Activated CD4-positive, alpha-beta T cell treated with anti-CD3 and anti-CD28 coated beads, Interleukin-2, amount 50 U/mL, for 48 hours (primary cell): ENCODE results near the gene TRMT44.

Experiments used
- DNase-seq, 2 experiments: peaks; one replicate each; pipeline ENCODE4 v3.0.0-alpha.2; 2020

TRMT44 gene, protein sequence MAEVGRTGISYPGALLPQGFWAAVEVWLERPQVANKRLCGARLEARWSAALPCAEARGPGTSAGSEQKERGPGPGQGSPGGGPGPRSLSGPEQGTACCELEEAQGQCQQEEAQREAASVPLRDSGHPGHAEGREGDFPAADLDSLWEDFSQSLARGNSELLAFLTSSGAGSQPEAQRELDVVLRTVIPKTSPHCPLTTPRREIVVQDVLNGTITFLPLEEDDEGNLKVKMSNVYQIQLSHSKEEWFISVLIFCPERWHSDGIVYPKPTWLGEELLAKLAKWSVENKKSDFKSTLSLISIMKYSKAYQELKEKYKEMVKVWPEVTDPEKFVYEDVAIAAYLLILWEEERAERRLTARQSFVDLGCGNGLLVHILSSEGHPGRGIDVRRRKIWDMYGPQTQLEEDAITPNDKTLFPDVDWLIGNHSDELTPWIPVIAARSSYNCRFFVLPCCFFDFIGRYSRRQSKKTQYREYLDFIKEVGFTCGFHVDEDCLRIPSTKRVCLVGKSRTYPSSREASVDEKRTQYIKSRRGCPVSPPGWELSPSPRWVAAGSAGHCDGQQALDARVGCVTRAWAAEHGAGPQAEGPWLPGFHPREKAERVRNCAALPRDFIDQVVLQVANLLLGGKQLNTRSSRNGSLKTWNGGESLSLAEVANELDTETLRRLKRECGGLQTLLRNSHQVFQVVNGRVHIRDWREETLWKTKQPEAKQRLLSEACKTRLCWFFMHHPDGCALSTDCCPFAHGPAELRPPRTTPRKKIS

DNA sequence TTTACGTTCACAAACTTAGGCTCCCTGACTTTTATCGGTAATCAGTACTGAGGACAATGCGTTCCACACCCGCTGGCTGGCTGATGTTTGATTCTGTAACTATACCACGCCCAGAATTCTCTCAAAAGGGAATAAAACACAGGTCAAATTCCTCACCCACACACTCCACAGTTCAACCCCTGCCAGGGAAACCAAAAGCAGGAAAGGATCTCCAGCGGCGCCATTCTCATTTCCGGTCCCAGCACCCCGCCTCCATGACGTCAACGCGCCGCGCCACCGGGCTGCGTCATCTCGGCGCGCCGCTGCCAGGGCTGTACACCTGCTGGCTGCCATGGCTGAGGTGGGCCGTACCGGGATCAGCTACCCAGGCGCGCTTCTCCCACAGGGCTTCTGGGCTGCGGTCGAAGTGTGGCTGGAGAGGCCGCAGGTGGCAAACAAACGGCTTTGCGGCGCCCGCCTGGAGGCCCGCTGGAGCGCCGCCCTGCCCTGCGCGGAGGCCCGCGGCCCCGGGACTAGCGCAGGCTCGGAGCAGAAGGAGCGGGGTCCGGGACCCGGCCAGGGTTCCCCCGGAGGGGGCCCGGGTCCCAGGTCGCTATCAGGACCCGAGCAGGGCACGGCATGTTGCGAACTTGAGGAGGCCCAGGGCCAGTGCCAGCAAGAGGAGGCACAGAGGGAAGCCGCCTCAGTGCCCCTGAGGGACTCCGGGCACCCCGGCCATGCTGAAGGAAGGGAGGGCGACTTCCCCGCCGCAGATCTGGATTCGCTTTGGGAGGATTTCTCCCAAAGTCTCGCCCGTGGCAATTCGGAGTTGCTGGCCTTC, at the start of gene TRMT44, which contains the start of gene ACOX3:
TRMT44 (plus strand) TSS at position 286 of the 820 bp plus-strand sequence; CDS start at position 332, 46 bp downstream.
ACOX3 (minus strand) TSS at position 232 of the 820 bp plus-strand sequence. CDS start 24,202 bp downstream, outside the sequence.
- peak; percentile 93 to 95 for DNase-seq

DNA sequence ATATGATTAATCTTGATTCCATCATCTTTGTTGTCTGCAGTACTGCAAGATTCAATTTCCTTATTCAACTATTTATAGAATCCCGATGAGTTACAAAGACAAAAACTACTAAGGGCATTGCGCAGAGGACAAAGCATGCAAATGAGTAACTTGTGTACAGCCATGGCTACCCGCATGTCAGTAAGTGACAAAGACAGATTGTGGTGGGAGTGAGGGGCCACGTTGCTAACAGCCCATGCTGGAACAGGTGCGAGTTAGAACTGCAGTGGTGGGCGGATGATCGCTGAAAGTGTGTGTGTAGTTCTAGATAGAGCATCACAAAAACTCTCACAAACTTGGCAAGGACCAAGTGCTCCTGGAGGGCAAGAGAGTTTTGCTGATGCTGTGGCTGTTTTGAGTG, 49.5 kb upstream of the TRMT44 start:
- no peak for DNase-seq

DNA sequence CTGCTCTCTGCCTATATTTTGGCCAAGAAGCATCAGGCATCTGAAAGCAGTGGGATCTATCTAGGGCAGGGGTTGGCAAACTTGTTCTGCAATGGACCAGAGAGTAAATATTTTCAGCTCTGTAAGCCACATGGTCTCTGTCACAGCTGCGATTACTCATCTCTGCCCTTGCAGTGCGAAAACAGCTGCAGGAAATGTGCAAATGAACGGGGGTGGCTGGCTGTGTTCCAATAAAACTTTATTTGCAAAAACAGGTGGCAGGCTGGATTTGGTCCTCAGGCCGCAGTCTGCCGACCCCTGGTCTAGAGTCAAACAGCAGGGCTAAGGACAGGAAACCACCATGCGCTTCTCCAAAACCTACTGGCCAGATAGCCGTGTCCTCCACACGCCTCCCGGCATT, 48.6 kb upstream of the TRMT44 start:
- peak in 1 of 2 experiments; percentile 14 for DNase-seq

DNA sequence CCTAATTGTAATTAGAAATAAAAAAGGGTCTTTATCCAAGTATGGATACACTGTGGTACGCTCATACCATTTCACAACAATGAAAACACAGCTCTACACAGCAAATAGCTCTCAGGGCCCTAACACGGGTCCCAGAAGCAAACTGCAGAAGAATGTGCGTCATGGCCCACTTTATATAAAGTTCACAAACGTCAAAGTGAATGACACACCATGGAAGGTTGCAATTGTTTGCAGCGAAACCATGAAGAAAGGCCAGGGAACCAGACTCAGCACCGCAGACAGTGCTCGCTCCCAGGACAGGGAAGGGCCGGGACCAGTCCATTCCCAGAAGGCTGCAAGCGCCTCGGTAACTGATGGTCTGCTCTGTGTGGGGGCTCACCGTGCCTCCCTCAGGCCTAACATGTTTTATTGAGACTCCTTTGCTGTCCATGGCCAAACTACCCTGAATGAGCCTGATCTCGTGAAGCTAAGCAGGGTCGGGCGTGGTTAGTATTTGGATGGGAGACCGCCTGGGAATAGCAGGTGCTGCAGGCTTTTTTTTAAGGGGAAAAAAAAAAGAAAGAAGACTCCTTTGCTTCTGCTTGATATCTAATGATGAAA, 47.9 kb upstream of the TRMT44 start:
- DNase-seq, result no peak

DNA sequence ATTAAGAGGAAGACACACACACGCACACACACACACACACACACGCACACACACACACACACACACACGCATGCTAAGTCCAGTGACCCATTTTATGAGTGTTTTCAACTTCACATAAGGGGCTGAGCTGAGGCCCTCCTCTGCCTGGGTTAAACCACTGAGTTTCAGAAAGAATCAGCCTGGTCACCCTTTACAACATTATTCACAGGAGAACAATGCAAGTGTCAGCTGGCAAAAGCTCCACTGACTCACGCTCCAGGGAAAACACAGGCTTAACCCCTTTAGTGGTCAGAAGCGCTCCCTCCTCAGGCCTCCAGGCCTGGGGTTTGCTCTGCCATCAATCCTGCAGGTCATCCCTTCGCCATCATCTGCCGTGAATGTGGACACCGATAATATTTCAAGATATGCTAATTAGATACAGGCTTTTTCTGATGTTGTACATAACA, 47.0 kb upstream of the TRMT44 start:
- DNase-seq, result no peak

DNA sequence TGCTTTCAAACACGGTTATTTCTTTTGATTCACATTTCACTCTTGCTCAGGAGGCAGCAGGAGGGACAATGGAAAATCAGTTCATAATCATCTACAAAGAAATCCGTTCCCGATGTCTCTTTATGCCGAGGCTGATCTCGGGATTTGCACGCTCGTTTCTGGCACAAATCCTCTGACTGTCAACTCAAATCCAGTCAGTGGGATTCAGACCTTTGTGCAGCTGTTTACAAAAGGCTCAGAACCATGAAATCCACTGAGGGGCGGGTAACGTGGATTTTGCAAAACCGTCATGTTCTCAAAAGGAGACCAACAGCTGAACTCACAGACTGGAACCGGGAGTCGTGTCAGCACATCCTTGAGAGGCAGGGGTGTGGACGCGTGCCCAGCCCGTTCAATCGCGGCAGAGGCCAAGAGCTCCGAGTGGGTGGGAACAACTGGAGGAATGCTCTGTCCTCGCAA, 46.5 kb upstream of the TRMT44 start:
- no peak for DNase-seq

DNA sequence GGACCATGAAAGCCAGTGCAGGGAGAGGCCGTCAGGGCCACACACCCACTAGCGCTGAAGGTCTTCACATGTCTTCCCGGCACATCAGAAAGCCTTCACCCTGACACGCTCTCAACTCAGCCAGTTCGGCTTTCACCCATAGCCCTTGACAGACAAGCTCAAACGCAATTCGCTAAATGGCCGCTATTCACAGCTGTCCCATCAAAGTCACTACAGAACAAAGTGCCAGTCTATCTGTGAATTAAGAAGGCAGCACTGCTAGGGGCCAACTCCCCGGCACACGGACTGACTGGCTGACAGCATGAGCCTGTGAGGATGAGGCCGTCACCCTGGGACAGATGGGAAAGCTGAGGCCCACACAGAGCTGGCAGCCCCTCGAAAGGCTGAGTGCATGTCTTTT, 45.8 kb upstream of the TRMT44 start:
- DNase-seq, result no peak

DNA sequence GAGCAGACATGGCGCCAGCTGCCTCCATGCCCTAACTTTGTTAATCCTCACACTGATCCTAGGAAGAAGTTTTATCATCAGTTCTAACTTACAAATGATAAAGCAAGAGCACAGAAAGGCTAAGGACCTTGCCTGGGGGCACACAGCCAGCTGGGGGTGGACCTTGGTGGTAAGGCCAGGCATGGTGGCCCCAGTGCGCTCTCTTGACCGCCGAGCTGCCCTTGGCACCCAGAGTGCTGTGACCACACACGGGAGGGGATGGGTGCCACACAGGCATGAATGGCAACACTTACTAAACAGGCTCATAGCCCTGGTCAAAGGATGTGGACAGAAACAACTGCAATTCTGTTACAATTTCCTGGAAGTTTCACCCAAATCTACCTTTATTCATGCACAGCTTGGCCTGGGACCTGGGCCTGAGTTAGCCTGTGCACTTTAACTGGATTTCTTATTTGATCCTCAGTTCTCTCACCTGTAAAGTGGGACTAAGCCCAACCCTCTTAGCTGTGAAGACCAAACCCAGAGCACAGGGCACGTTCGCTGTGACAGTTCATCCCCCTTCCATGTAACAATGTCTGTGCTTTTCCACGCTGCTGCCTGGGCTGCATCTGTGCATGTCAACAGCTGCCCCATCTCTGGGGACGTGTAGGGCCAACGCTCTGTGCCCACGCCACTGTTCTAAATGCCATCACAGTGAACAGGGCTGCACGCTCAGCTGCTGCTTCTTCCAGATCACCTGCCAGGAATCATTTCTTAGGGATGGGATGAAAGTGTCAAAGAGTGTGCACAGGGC, 44.9 kb upstream of the TRMT44 start:
- no peak for DNase-seq

DNA sequence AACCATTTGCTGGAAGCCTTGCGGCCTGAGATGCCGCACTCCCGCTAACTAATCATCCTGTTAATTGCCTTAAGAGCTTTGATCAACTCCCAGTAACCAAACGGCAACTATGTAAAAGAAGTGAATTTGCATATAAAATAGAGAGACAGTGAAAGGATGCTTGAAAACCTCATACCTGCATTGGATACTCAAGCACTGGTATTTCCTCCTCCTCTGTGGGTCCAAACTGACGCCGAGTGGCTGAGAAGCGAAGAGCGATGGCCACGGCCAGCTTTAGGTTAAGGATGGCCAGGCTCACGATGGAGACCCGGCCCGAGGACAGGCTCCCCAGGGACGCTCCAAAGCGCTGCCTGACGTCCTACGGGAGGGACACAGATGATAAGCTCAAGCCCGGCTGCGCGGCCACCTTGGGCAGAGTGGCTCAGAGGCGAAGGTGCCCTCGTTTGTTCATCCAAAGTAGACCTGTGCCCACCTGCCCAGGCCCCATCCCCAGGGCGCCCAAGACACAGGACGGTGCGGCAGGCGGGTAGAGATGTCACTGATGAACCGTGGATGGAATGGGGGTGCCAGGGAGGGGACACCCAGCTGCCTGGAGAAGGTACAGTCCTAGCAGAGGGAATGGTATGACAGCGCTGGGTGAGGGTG, 43.7 kb upstream of the TRMT44 start:
- no peak for DNase-seq

DNA sequence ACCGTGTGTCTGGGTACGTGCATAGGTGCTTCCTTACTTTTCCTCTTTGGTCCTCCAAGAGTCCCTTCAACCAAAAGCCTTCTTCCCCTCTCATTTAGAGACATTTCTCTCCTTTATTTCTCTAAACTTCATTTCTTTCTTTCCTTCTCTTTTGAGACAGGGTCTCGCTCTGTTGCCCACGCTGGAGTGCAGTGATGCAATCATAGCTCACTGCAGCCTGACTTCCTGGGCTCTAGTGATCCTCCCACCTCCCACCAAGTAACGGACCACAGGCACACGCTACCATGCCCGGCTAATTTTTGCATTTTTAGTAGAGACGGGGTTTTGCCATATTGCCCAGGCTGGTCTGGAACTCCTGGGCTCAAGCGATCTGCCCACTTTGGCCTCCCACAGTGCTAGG, 42.2 kb upstream of the TRMT44 start:
- no peak for DNase-seq

DNA sequence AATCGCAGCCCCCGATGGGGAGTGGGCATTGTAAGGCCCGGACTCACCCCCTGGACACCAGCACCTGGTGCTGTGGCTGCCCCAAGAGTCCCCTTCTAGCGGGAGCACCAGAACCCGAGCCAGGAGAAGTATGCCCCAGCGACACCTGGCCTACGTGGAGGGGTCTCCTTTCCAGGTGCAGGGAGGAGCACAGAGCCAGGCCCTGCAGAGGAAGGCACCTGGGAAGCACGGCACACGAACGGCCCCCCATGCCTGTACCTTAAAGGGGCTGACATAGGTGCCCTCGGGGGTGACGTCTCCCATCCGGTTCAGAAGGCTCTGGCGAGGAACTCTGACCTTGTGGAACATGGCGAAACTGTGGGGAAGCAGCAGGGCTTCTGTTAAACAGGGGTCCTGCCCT, 41.3 kb upstream of the TRMT44 start:
- DNase-seq, result no peak

DNA sequence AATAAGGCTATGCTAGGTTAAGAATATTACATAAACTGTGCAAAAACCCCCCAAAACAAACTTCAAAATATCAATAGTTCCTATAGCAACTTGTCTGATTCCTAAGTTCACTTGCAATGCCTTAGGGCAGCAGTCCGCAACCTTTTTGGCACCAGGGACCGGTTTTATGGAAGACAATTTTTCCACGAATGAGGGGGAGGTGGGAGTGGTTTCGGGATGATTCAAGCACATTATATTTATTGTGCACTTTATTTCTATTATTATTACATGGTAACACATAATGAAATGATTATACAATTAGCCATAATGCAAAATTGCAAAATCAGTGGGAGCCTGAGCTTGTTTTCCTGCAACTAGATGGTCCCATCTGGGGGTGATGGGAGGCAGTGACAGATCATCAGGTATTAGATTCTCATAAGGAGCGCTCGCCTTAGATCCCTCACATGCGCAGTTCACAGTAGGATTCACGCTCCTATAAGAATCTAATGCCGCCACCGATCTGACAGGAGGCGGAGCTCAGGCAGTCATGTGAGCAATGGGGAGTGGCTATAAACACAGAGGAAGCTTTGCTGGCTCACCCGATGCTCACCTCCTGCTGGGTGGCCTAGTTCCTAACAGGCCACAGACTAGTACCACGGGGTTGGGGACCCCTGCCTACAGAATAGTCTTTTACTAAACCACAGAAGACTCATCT, 39.8 kb upstream of the TRMT44 start:
- DNase-seq, result no peak

DNA sequence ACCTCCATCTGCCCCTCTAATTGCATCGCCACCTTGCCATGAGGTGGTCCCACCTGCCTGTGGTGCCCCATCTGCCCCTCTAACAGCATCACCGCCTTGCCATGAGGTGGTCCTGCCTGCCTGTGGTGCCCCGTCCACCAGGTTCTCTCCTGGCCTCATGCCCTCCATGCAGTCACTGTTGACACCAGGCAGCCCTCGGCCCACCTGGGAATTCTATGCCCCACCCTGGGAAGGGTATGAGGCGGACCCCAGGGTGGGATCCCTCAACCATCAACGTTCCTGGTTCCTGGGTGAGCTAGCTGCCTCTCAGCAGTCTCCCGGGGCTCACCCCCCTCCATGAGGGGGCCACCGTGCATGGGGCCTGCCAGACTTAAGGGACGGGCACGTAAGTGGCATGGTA, 38.9 kb upstream of the TRMT44 start:
- DNase-seq, result no peak

DNA sequence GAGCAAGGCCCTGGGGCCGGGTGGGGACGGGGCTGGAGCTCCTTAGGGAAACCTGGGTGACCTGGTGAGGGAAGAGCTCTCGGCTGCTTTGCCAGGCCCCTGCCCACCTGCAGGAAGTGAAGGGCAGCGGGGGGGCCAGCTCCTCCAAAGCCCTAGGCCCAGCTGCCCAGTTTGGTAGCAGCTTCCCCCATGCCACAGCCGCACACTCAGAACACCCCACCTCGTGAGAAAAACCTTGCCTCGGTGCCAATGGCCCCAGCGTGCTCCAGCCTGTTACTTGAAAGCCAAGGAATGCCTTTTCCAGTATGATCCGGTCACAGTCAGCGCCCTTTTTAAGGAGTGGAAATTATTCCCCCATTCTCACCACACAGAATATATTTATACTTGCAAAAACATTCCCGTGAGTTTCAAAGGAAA, 38.4 kb upstream of the TRMT44 start:
- no peak for DNase-seq

DNA sequence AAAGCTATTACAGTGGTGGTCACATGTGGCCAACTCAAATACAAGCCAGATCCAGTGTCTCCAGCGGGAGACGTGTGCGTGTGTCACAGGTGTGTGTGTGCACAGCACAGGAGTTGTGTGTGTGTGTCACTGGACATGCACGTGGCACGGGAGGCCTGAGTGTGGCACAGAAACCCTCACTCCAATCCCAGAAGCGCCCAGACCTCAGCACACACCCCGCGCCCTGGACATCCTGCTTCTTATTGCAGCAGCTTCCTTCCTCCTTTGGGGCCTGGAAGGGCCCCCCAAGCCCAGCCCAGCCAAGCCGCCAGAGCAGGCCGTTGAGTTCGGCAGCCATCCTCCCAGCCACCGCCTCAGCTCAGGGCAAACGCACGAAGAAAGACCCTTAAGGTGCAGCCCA, 37.9 kb upstream of the TRMT44 start:
- DNase-seq, result no peak

DNA sequence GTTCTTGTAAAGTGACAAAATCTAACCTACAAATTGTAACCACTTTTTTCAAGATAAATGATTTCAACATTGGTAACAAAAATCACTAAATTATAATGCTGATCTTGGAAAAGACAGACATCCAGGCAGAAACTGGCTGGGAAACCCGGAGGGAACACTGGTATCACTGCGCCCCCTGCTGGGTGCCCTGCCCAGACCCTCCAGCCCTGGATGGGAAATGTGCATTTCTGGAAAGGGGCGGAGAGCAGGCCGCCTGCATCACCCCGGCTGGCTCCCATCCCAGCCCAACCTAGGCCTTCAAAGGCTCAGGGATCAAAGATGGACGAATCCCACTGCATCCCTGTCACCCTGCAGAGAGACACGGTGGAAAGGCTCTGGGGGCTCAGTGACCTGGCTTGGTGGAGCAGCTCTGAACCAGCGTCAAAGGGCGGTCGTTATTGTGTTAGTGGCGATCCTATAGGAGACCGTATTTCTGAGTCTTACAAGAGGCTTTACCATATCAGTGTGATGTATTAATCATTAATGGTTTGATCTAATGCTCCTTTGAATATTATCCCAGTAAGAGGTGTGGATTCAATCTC, 37.3 kb upstream of the TRMT44 start:
- DNase-seq, result peak; percentile 64 to 67

DNA sequence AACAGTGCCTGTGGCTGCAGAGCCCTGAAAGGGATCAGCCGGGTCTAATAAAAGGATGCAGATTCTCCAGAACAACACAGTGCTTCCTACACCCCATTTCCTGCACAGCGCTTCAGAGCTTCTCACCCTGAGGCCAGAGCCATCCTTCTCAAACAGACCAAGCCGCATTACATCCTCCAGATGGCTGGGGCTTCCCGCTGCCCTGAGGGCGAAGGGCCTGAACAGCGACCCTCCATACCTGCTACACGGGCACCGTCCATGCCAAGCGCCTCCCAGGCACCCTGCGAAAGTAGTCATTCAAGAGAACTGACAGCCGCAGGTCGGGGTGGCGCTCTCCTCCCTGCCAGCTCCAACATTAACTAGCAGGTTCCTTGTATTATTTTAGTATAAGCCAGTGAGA, 36.6 kb upstream of the TRMT44 start:
- DNase-seq, result no peak

DNA sequence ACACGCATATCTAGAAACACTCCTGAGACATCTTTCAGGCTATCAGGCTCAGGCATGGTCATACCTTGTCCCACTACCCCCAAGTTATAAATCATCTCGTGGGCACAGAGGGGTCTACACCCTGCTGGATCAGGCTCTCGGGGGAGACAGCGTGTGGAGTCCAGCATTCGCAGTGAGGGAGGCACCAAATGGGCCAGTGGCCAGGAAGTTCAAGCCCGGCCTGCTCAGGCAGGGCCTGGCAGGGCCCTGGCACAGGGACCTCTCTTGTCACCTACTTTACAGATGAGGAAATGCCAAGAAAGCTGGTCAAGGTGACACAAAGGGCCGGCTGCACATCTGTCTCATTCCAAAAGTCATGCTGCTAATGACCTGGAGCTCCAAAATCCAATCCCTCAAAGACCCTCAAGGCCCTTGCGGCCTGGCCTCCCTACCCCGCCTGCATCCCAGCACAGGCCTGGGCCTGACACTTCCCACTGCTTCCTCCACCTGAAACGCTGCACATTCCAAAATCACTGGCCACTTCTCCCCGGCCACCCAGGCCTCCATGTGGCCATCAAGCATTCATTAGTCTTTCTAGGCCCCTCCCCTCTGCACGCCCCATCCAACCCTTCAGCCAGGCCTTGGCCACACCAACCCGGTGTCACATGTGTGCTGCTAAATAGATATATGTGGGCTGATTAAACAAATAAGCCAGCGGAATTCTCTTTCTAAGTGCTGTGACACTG, 35.6 kb upstream of the TRMT44 start:
- no peak for DNase-seq

DNA sequence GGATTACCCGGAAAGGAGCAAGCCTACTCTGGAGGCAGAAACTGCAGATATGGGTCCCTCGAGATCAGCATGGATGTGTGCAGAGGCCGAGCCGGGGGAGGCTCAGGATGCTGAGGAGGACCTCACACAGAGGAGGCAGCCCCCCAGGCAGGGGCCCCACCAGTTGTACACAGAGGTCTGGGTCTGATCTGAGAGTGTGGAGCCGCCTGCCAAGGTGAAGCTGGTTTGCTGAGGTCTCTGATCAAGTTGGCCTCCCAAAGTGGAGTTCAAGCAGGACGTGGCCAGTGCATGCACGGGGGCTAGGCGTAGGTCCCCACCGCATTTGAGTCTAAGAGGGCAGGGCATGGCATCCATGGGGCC, 35.1 kb upstream of the TRMT44 start:
- DNase-seq, result no peak

DNA sequence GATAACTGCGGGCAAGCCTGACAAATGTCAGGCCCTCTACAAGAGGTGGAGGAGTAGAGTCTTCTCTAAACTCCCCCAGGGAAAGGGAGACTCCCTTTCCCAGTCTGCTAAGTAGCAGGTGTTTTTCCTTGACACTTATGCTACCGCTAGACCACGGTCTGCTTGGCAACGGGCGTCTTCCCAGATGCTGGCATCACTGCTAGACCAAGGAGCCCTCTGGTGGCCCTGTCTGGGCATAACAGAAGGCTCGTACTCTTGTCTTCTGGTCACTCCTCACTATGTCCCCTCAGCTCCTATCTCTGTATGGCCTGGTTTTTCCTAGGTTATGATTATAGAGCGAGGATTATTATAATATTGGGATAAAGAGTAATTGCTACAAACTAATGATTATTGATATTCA, 33.7 kb upstream of the TRMT44 start:
- peak; percentile 26 to 44 for DNase-seq
